Measurements from ENCODE around the gene ZC3H18. TPM values are rescaled to one million over a fixed set of nuclear protein-coding genes. Genes with fewer than 3 reads are reported as not detected.

The ZC3H18 gene
- polyA plus RNA-seq, 1 experiment, result 11.2 TPM

DNA sequence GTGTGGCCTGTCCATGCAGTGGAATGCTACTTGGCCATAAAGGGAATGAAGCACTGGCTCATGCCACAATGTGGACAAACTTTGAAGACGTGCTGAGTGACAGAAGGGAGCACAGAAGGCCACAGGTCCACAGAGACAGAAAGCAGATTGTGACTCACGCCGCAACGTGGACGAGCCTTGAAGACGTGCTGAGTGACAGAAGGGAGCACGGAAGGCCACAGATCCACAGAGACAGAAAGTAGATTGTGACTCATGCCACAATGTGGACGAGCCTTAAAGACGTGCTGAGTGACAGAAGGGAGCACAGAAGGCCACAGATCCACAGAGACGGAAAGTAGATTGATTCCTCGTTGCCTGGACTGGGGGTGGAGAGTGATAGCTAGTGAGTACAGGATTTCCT is 19.2 kb downstream of the ZC3H18 start:
- TF ChIP-seq, protein P1, sequence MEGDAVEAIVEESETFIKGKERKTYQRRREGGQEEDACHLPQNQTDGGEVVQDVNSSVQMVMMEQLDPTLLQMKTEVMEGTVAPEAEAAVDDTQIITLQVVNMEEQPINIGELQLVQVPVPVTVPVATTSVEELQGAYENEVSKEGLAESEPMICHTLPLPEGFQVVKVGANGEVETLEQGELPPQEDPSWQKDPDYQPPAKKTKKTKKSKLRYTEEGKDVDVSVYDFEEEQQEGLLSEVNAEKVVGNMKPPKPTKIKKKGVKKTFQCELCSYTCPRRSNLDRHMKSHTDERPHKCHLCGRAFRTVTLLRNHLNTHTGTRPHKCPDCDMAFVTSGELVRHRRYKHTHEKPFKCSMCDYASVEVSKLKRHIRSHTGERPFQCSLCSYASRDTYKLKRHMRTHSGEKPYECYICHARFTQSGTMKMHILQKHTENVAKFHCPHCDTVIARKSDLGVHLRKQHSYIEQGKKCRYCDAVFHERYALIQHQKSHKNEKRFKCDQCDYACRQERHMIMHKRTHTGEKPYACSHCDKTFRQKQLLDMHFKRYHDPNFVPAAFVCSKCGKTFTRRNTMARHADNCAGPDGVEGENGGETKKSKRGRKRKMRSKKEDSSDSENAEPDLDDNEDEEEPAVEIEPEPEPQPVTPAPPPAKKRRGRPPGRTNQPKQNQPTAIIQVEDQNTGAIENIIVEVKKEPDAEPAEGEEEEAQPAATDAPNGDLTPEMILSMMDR (IDR thresholded peaks at IDR 0.05; ENCODE audit: insufficient read depth, low read depth, low read length), result no peak
- peaks cover 26% of the 10 kb centered on the region for H3K36me3 ChIP-seq (ENCODE audit: control insufficient read depth, insufficient read depth, low read length)
- DNase-seq (ENCODE audit: low read depth), result no peak
- no peak overlapping the region for H3K4me3 ChIP-seq (ENCODE audit: low read depth, low read length)
- no peaks in the 10 kb centered on the region for H3K27me3 ChIP-seq (ENCODE audit: control insufficient read depth, insufficient read depth, low read length)
- CTCF ChIA-PET, result interaction anchor here (0.9 kb wide), 1 partner anchor 19 kb away, joined by 4 read pairs; the partner anchor contains the start of gene ZC3H18
- POLR2A ChIA-PET, result no interaction called here

DNA sequence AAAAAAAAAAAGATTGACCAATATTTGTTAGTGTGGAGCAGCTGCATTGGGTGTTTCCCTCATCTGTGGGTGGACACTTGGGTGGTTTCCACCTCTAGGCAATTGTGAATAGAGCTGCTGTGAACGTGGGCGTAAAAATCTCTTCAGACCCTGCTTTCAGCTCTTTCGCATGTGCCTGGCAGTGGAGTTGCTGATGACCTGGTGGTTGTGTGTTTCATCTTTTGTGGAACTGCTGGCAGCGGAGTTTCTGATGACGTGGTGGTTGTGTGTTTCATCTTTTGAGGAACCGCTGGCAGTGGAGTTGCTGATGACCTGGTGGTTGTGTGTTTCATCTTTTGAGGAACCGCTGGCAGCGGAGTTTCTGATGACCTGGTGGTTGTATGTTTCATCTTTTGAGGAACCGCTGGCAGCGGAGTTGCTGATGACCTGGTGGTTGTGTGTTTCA is 21.4 kb downstream of the ZC3H18 start:
- Histone ChIP-seq H3K4me3 (ENCODE audit: low read depth, low read length) (no peak overlapping the region), H3K27me3 (ENCODE audit: control insufficient read depth, insufficient read depth, low read length) (no peaks in the 10 kb centered on the region), H3K36me3 (ENCODE audit: control insufficient read depth, insufficient read depth, low read length) (peaks cover 25% of the 10 kb centered on the region)
- ChIA-PET CTCF (interaction anchor here (0.6 kb wide), 1 partner anchor 266 kb away, joined by 3 read pairs; no protein-coding TSS in a partner anchor), POLR2A (no interaction called here)
- TF ChIP-seq, protein P1 (IDR thresholded peaks at IDR 0.05; ENCODE audit: insufficient read depth, low read depth, low read length), result no peak
- no peak for DNase-seq (ENCODE audit: low read depth)

DNA sequence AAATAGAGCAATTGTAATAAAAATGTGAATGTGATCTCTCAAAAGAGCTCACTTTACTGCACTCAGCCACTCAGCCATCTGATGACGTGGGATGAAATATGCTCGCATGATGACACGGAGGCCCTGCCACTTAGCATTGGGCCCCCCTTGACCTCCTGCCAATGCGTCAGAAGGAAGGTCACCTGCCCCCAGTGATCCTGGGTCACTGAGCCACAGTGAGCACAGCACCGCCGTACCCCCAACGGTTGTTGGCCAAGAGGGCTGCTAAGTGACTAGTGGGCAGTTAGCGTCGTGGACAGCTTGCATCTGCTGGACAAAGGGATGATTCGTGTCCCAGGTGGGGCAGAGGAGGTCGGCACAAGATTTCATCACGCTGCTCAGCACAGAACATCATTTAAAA is 22.9 kb downstream of the ZC3H18 start:
- H3K36me3 ChIP-seq (ENCODE audit: control insufficient read depth, insufficient read depth, low read length), result peaks cover 16% of the 10 kb centered on the region
- H3K4me3 ChIP-seq (ENCODE audit: low read depth, low read length), result no peak overlapping the region
- ChIA-PET POLR2A (no interaction called here), CTCF (interaction anchor here (0.7 kb wide), 1 partner anchor 17 kb away, joined by 3 read pairs; no protein-coding TSS in a partner anchor)
- TF ChIP-seq, protein P1 (IDR thresholded peaks at IDR 0.05; ENCODE audit: insufficient read depth, low read depth, low read length), result no peak
- DNase-seq (ENCODE audit: low read depth), result no peak
- H3K27me3 ChIP-seq (ENCODE audit: control insufficient read depth, insufficient read depth, low read length), result no peaks in the 10 kb centered on the region

DNA sequence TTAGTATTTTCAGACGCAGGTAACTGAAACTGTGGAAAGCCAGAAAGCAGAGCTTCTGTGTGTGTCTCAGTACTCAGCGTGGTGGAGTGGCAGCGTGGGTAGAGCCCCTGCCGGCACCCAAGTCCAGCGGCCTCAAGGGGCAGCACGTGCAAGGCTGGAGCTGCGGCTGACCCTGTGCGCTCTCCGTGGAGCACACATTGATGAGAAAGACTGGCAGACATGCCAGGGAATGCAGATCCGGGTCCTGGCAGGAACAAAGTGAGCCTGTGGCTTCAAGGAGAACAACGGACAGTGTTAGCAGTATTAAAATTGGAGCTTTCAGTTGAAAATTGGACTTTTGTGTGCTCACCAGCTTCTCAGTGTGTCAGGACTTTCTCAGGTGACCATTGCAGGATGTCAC is 23.3 kb downstream of the ZC3H18 start:
- H3K4me3 ChIP-seq (ENCODE audit: low read depth, low read length), result no peak overlapping the region
- no peak for DNase-seq (ENCODE audit: low read depth)
- ChIA-PET CTCF (interaction anchor here (0.7 kb wide), 1 partner anchor 17 kb away, joined by 3 read pairs; no protein-coding TSS in a partner anchor), POLR2A (no interaction called here)
- no peaks in the 10 kb centered on the region for H3K27me3 ChIP-seq (ENCODE audit: control insufficient read depth, insufficient read depth, low read length)
- H3K36me3 ChIP-seq (ENCODE audit: control insufficient read depth, insufficient read depth, low read length), result peaks cover 16% of the 10 kb centered on the region
- TF ChIP-seq, protein P1 (IDR thresholded peaks at IDR 0.05; ENCODE audit: insufficient read depth, low read depth, low read length), result no peak

DNA sequence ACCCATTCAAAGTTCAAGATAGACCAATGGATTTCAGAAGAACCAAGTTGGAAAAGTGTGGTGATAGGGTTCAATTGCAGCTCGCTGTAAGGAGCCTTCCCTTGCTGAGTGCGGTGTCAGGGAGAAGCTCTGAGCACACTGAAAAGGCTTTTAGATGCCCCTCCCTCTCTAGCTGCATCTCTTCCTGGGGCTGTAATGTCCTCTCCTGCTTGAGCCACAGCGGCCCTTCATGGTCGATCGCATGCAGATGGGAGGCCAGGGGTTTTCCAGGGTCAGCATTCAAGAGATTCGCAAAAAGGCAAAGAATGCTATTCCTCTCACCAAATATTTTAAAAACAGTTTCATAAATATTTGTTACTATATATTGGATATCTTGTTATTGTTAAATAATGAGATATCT is 23.7 kb downstream of the ZC3H18 start:
- TF ChIP-seq, protein P1 (IDR thresholded peaks at IDR 0.05; ENCODE audit: insufficient read depth, low read depth, low read length), result no peak
- no peak for DNase-seq (ENCODE audit: low read depth)
- H3K4me3 ChIP-seq (ENCODE audit: low read depth, low read length), result no peak overlapping the region
- peaks cover 16% of the 10 kb centered on the region for H3K36me3 ChIP-seq (ENCODE audit: control insufficient read depth, insufficient read depth, low read length)
- ChIA-PET CTCF (no interaction called here), POLR2A (no interaction called here)
- no peaks in the 10 kb centered on the region for H3K27me3 ChIP-seq (ENCODE audit: control insufficient read depth, insufficient read depth, low read length)

Measured in BJ (cell line).